NCI-H2029 treated with DMSO at 0.1 percent for 48 hours (cell line): ENCODE data around the gene CFAP46.

ENCODE experiments used
- DNase-seq: peaks from one replicate; lab custom pipeline; 2025; lab: John Stamatoyannopoulos, UW

The CFAP46 gene

DNA sequence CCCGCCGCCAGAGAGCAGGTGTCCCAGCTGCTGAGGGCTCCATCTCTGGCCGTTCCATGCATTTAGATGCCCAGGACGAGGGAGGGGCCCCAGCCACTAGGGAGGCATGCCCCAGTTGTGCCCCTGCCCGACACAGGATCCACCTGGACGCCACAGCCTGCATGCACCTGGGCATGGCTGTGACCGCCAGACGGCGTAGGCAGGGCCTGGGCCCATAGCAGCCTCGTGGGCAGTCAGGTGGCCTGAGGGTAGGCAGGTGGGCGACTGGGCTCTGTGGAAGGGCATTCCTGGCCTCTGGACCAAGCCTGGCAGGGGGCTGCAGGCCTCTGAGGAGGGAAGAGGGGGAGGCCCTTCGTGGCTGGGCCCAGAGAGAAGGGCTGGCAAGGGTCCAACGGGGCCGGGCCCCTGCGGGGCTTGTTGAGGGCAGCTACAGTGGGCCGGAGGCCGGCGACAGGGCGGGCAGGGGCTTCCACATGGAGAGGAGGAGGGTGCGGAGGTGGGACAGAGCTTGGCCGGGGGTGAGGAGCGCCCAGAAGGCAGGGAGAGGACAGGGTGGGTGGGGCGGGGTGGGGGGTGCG lies 80.4 kb downstream of the CFAP46 start:
- DNase-seq, result no peak

DNA sequence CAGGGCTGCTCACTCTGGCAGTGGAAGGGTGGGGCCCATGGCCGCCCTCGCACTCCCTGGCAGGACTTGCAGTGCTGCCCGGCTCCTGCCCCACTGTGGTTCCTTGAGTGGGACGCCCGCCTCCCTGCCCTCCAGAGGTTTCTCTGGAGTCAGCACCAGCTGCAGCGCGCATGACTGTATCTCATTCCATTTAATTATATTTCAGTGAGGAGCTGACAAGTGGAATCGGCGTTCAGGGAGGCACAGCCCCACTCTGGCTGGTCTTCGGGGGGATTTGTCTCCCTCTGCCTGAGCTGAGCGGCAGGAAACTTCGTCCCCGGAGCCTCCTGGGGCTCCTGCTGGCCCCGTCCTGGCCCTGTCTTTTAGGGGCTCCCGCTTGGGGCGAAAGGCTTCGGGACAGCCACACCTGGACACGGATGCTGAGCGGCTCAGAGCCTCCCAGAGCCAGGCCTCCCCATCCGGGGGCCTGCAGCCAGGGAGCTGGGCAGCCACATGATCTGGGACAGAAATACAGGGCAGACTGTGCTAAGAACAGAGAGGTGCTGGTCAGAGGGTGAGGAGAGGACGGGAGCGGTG lies 81.2 kb downstream of the CFAP46 start:
- DNase-seq, result no peak

DNA sequence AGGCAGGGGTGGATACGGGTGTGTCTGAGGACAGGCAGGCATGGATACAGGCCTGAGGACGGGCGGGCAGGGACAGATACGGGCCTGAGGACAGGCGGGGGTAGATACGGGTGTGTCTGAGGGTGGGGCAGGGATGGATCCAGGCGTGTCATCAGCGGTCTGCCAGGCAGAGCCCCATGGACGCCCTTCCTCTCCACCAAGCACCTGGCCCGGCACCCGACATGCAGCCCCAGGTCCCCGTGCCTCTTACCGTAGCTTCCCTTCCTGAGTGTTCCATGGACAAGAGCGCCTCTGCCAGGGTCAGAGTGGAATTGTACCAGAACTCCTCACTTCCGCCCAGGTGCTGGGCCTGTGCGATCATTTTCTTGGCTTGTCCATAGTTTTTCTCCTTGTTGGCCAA lies 81.8 kb downstream of the CFAP46 start:
- no peak for DNase-seq

- no peak for DNase-seq
Observed at GRCh38 chr10:132859084-132859855, 83.1 kb downstream of the CFAP46 start.

- DNase-seq, result no peak
Observed at GRCh38 chr10:132858121-132859081, 84.0 kb downstream of the CFAP46 start.

DNA sequence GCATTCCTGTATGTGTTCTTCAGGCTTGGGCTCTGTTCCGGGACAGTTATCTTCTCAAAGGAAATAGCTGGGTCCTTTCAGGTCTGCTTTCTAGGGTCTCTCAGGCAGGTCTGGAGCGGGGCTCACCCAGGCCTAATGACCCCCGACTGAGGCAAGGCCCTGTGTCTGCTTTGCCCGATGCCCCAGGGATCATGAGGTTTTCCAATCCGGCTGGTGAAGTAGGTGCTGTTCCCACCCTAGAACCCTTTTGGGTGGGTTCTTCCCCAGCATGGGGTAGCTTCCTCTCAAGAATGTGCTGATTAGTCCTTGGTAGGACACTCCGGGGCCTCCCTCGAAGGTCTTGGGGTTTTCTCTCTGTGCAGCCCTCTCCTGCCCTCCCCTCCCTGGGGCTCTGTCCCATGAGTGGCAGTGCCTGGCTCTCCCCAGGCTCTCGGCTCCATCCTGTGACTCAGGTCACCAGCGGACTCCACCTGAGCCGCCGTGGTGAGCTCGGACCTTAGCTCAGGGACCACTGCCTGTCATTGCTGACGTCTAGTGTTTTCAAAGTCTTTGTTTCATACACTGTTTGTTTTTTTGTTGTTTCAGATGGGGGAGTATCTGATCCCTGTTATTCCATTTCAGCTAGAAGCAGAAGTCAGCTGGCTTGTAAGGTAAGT lies 85.4 kb downstream of the CFAP46 start:
- DNase-seq, result no peak

GRCh38 chr10:132855889-132856288 lies 86.5 kb downstream of the CFAP46 start:
- no peak for DNase-seq

- no peak for DNase-seq
Observed at GRCh38 chr10:132851451-132851850, 90.9 kb downstream of the CFAP46 start.

DNA sequence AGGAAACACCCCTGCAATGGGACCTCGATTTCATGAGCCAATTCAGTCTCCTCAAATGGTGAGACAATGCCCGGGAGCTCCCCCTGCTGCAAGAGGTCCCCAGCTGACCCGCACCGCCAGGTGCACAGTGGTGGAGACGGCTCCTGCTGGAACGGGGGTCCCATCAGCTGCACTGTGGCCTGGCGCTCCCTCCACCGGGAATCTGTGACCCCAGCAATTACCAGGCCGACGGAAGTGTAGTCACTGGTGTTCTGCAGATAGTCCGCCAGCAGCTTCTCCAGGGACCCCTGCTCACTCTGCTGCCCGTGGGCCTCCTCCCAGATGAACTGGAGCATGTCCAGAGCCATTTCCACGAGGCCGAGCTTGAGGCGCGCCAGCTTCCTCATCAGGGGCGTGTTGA lies 91.5 kb downstream of the CFAP46 start:
- DNase-seq, result no peak

- no peak for DNase-seq
Observed at GRCh38 chr10:132850246-132850645, 92.1 kb downstream of the CFAP46 start.

DNA sequence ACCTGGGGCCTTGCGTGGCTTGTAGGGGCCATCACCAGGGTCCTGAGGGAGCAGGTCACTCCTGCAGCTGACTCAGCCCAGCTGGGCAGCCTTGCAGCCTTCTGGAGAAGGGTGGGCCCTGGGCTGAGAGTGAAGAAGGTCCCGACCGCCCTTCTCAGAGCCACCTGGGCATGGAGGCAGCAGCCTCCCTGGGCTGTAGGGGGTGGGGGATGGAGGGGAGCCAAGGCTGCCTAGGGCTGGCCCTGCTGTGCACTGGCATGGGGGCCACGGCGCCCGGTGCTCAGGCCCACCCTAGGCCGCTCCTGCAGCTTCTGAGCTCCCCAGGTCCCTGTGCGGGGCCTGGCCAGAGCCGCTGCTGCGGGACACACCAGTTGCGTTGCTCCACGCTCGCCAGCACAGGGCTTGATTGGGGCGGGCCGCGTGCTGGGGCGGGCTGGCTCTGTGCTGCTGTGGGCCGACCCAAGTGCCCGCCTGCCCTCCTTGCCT lies 92.8 kb downstream of the CFAP46 start:
- no peak for DNase-seq

DNA sequence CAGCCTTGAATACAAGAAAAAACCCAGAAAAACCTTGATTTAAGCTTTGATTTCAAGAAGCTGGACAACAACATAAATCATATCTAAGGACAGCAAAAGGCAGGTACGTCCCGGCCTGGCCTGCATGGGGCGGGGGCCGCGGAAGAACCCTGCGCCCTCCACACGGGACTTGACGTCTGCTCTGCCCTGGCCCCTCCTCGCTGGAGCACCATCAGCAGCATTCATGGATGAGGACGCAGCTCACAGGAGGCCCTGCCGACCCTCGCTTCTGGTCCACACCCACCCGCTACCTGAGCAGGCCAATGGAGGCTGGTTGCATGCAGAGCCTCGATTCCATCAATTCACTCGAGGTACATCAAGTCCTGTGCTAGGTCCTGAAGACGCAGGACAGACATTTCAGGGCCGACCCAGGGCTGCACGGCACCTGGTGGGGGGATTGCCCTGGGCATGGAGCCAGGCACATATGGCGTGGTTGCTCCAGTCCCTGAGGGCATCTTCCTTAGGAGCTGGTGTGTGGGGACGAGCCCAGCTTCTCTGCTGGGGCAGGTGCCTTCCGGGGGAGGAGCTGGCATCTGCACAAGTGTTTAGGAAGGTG lies 93.3 kb downstream of the CFAP46 start:
- DNase-seq, result no peak

- DNase-seq, result no peak
Observed at GRCh38 chr10:132848291-132848701, 94.1 kb downstream of the CFAP46 start.

GRCh38 chr10:132847856-132848255 lies 94.5 kb downstream of the CFAP46 start:
- no peak for DNase-seq

DNA sequence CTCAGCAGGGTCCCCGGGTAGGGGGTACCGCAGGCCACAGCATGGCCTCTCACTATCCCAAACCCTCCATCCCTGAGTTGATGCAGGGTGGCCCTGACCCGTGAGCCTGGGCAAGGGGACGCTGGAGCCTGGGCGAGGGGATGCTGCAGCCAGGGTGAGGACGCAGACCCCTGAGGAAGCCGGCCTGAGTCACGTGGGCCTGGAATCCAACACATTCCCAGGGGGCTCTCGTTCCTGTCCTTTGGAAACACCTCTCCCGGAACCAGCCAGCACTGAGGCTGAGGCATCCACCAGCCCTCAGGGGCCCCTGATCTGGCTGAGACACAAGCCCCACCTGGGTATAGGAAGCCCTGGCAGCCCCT lies 95.0 kb downstream of the CFAP46 start:
- DNase-seq, result no peak

DNA sequence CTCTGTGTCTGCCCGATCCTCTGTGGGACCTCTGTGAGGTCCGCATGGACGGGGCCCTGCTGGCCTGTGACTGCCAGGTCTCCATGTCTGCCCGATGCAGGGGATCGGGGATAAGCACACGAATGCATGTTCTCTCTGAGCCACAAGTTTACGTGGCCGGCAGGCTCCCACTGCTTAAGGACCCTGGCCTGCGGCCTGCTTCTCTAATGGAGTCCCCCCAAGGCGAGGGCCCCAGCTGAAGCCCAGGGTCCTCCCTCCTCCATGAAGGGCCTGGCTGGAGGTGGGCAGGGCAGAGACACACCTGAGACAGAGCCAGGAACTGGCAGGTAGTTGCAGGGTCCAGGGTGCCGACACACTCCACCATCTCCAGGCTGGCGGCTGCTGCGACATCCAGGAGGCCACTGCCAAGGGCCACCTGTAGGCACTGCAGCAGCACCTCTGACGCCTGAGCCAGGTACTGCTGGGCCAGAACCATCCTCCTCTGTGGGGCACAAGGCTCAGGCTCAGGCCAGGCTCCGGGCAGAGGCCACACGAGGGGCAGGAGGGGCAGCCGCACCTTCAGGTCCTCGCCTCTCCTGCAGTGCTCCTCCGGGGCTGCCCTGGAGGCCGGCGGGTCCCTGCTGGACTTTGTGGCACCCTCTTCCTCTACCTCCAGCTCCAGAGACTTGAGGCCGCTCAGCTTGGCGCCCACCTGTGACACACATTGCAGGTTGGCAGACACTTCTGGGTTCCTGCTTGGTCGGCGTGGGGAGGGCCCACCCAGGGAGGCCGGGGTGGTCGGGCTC lies 95.5 kb downstream of the CFAP46 start:
- DNase-seq, result no peak

DNA sequence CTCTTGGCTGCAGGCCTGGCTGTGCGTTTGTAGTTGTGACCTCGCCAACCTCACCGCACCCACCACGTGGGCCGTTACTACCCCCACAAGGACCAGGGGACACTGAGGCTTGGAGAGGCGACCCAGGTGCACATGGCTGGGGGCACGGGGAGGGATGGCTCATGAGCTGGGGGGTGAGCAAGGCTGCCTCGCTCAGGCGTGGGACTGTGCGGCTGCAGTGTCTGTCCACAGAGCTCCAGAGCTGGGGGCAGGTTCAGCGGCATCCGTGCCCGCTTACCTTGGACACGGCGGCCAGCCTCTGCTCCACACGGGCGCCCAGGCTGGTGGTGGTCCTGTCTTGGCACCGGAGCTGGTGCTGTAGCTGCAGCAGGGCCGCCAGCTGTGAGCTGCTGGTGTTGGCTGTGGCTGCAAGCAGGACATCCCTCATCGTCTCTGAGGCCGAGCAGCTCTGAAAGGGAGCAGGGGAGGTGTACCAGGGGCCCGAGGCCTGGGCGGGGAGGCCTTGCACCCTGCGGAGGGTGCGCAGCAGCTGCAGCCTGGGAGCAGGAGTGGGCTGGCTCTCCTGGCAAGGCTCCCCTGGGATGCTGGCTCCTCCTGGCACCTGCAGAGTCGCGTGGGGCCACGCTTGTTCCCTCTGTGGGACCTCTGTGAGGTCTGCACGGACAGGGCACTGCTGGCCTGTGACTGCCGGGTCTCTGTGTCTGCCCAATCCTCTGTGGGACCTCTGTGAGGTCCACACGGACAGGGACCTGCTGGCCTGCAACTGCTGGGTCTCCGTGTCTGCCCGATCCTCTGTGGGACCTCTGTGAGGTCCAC lies 96.4 kb downstream of the CFAP46 start:
- DNase-seq, result no peak

DNA sequence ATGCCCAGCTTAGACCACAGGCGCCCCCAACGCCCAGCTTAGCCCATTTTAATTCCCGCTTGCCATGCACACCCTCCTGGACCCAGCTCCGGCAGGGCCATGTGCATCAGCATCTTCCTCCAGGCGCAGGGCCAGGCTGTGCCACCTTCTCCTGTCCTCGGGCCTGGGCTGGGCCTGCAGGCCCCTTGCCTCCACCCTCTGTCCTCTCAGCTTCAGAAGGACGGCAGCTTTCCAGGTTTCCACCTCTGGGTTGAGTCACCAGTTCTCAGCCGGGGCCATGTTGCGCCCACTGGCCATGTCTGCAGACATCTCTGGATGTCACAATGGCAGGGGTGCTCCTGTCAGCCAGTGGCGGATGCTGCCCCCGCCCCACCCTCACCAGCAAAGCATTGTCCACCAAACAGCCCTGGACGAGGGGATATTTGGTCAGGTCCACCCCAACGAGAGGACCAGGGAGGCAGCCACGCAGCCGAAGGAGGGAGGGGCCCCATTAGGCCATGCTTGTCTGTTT lies 97.3 kb downstream of the CFAP46 start:
- DNase-seq, result no peak

DNA sequence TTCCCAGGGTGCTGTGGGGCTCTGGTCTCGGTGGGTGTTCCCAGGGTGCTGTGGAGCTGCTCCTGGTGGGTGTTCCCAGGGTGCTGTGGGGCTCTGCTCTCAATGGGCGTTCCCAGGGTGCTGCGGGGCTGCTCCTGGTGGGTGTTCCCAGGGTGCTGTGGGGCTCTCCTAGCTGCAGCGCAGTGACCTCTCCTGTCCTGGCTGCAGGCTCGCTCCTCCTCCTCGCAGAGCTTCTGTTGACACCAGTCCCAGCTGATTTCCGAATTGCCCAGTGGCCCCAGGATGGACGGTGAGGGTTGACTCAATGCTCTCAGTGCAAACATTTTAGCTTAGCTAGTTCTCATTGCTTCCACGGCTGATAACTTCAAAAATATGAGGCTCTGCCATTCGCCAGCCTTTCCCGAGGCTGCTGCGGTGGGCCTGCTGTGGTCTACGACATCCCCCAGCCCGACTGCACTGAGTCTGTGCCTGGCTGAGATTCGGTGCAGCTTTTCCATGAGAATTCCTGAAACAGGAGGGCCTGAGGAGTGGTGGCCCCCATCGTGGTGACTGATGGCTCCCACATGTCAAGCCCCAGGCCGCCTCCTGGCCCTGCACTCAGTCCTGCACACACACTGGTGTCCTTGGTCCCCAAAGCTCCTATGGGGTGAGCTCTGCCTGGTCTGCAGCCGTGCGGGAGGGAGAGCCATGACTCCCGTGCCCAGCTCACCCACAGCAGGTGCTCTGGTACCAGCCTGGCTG lies 98.1 kb downstream of the CFAP46 start:
- DNase-seq, result no peak
